ENCODE results near the gene CHRNA7. TPM values are rescaled to one million over a fixed set of nuclear protein-coding genes. Genes with fewer than 3 reads are reported as not detected.

The CHRNA7 gene
- total and polyA plus RNA-seq, 2 of the 8 experiments (the other 6 are each of a cell fraction or from before 2014, with no cell fraction given), result 7.5 to 11.0 TPM

DNA sequence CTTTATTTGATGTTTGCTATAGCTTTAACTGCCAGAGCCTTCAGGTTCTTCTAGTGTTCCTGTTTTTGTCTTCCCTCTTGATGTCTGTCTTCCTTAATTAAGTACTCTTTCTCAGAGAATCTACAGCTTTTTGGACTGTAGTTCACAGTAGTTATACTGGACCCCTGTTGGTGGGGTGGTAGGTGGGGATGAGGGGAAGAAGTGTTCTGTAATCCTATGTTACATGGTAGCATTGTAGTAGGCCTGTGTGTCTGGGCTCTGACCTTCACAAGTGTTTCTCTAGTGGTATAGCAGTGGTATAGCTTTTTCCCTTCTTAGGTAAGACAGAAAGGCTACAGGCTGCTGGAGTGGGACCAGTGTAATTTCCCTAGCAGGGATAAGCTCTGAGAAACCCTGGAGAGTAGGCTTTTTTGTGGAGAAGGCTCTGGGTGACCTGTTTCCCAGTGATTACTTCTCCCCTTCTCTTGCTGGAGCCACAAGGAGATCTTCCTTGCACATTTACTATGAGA, 59.6 kb downstream of the CHRNA7 start (continued):
- no peak for TF ChIP-seq SP1 (IDR thresholded peaks at IDR 0.05; ENCODE audit: low read depth, low read length)

Measured in H1 (cell line).